ENCODE measurements around the gene SCAMP3. TPM values are rescaled to one million over a fixed set of nuclear protein-coding genes. Genes with fewer than 3 reads are reported as not detected.

Gene SCAMP3
- total and polyA plus RNA-seq, 10 of the 15 experiments (the other 5 are each of a cell fraction or from before 2014, with no cell fraction given) = 17.2 to 133 (median 87.3) TPM

GRCh38 chr1:155208541-155209311, 53.4 kb downstream of the SCAMP3 start, which contains the start of gene MTX1 (continued):
- TF ChIP-seq ZNF687 (IDR thresholded peaks at IDR 0.05) (peak; percentile 16; the same call in 1 of the 2 replicates), CBFB (IDR thresholded peaks at IDR 0.05; ENCODE audit: low read depth) (0 out of 2 replicates have a peak, but pooled peaks have one; percentile 34), EGR1 (IDR thresholded peaks at IDR 0.05; ENCODE audit: borderline replicate concordance in 1 of 2, low read depth in 2 of 2, low read length in 2 of 2) (peak in 1 of 2 experiments; percentile 56; a peak in 2 of 3 replicates), SIN3A (IDR thresholded peaks at IDR 0.05; ENCODE audit: low read depth, low read length) (peak; percentile 71), NFXL1 (IDR thresholded peaks at IDR 0.05; ENCODE audit: borderline replicate concordance) (no peak), MTA3 (IDR thresholded peaks at IDR 0.05; ENCODE audit: borderline replicate concordance, low read length) (no peak), IRF5 (IDR thresholded peaks at IDR 0.05; ENCODE audit: borderline replicate concordance) (no peak), LARP7 (IDR thresholded peaks at IDR 0.05) (no peak; the same call in none of the 2 replicates), GATAD2B (conservative IDR thresholded peaks at IDR 0.05; ENCODE audit: low read depth) (peak; percentile 93), NR2F1 (conservative IDR thresholded peaks at IDR 0.05) (no peak), ZBTB11 (CRISPR knock-in tag; IDR thresholded peaks at IDR 0.05) (no peak), JUND (IDR thresholded peaks at IDR 0.05; ENCODE audit: low read depth, low read length) (no peak), TCF12 (IDR thresholded peaks at IDR 0.05; ENCODE audit: low read depth, low read length) (0 out of 2 replicates have a peak, but pooled peaks have one; percentile 24), NFIC (IDR thresholded peaks at IDR 0.05; ENCODE audit: low read depth, low read length) (no peak), ESRRA (IDR thresholded peaks at IDR 0.05; ENCODE audit: low read length) (no peak), RUNX3 (IDR thresholded peaks at IDR 0.05; ENCODE audit: low read length) (peak; percentile 86), MEF2B (IDR thresholded peaks at IDR 0.05; ENCODE audit: partially characterized antibody, poor library complexity, severe bottlenecking) (peak; percentile 89), BMI1 (IDR thresholded peaks at IDR 0.05; ENCODE audit: borderline replicate concordance) (peak; percentile 95), MTA2 (IDR thresholded peaks at IDR 0.05; ENCODE audit: low read depth) (peak; percentile 54), MXI1 (IDR thresholded peaks at IDR 0.05; ENCODE audit: low read depth, low read length) (peak; percentile 80), ZNF217 (IDR thresholded peaks at IDR 0.05) (0 out of 2 replicates have a peak, but pooled peaks have one; percentile 17)

Data from GM12878 (cell line).